ENCODE results near the gene EVA1A.

EVA1A gene

DNA sequence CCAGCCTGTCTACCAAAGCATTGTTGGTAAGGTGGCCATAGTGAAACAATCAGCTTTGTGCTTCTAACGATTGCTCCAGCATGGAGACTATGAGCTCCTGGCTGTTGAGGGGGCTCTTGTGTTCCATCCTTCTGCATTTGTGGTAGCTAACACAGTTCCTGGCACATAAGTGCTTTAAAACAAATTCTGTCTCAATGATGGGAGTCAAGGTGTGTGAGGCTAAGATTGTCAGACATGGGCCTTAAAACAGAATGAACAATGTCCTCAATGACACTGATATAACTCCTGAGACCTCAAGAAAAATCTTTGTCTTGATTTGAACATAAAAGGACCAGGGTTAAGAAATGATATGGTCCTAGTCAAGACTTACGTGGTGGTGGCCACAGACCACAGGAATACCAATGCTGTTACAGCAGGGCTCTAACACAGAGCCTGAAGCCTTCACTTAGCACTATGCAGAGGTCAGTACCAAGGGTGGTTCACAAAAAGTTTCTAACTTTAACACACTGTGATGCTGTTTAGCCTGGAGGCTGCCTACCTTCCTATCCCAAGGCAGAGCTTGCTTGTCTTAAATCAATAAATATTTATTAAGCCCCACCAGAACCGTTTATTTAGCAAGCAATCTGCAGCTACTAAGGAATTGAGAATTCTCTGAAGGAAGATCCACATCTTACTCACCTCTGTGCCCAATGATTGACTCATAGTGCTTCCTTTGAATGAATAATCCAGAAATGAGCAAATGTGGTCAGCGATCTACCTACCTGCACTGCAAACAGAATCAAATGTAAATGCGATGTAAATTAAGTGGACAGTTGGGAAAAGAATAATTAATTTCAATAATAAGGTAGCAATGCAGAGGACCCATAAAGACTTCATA lies 35.1 kb downstream of the EVA1A start:
- no peak overlapping the region for H3K4me3 ChIP-seq (replicated peaks; ENCODE audit: low read depth, low read length)
- DNase-seq (ENCODE audit: extremely low read depth, low read depth), result no peak
- TF ChIP-seq, protein P1, sequence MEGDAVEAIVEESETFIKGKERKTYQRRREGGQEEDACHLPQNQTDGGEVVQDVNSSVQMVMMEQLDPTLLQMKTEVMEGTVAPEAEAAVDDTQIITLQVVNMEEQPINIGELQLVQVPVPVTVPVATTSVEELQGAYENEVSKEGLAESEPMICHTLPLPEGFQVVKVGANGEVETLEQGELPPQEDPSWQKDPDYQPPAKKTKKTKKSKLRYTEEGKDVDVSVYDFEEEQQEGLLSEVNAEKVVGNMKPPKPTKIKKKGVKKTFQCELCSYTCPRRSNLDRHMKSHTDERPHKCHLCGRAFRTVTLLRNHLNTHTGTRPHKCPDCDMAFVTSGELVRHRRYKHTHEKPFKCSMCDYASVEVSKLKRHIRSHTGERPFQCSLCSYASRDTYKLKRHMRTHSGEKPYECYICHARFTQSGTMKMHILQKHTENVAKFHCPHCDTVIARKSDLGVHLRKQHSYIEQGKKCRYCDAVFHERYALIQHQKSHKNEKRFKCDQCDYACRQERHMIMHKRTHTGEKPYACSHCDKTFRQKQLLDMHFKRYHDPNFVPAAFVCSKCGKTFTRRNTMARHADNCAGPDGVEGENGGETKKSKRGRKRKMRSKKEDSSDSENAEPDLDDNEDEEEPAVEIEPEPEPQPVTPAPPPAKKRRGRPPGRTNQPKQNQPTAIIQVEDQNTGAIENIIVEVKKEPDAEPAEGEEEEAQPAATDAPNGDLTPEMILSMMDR (IDR thresholded peaks at IDR 0.05; ENCODE audit: low read depth, low read length, missing control alignments), result no peak

- H3K4me3 ChIP-seq (replicated peaks; ENCODE audit: low read depth, low read length), result no peak overlapping the region
- no peak for DNase-seq (ENCODE audit: extremely low read depth, low read depth)
- TF ChIP-seq, protein P1 (IDR thresholded peaks at IDR 0.05; ENCODE audit: low read depth, low read length, missing control alignments), result no peak
Measured at GRCh38 chr2:75524276-75524911, 36.3 kb downstream of the EVA1A start.

- TF ChIP-seq, protein P1 (IDR thresholded peaks at IDR 0.05; ENCODE audit: low read depth, low read length, missing control alignments), result no peak
- H3K4me3 ChIP-seq (replicated peaks; ENCODE audit: low read depth, low read length), result no peak overlapping the region
- DNase-seq (ENCODE audit: extremely low read depth, low read depth), result no peak
Measured at GRCh38 chr2:75523313-75524275, 37.1 kb downstream of the EVA1A start.

- no peak overlapping the region for H3K4me3 ChIP-seq (replicated peaks; ENCODE audit: low read depth, low read length)
- no peak for DNase-seq (ENCODE audit: extremely low read depth, low read depth)
- TF ChIP-seq, protein P1 (IDR thresholded peaks at IDR 0.05; ENCODE audit: low read depth, low read length, missing control alignments), result no peak
Measured at GRCh38 chr2:75522543-75523312, 38.0 kb downstream of the EVA1A start.

DNA sequence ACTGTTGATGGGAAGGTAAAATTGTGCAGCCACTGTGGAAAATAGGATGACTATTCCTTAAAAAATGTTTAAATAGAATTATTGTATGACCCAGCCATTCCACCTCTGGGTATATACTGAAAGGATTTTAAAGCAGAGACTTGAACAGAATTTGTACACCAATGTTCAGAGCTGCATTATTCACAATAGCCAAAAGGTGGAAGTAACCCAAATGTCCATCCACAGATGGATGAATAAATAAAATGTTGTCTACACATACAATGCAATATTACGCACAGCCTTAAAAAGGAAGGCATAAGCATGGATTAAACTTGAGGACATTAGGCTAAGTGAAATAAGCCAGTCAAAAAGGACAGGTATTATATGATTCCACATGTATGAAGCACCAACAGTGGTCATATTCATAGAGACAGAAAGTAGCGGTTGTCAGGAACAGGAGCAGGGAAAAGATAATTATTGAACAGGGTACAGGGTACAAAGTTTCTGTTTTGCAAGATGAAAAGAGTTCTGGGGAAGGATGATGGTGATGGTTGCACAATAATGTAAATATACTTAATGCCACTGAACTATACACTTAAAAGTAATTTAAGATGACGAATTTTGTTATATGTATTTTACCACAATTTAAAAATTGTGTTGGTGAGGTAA lies 39.4 kb downstream of the EVA1A start:
- TF ChIP-seq, protein P1 (IDR thresholded peaks at IDR 0.05; ENCODE audit: low read depth, low read length, missing control alignments), result no peak
- DNase-seq (ENCODE audit: extremely low read depth, low read depth), result no peak

More for the DNA sequence above, 39.4 kb downstream of the EVA1A start:
- no peak overlapping the region for H3K4me3 ChIP-seq (replicated peaks; ENCODE audit: low read depth, low read length)
